MM.1S (cell line): ENCODE results near the gene DEAF1.

Experiments
- DNase-seq: peaks from one replicate; pipeline ENCODE4 v3.0.0-alpha.2; 2015
- H2AFZ ChIP-seq: fragments of 300-600 bp; sonication (generic); 2 replicates; pipeline ENCODE4 v1.6.0; 2016; ENCODE audit warnings: antibody characterized with exemption, low read length
- H3F3A ChIP-seq: fragments of 300-600 bp; sonication (generic); 2 replicates; pipeline ENCODE4 v1.6.1; 2016; ENCODE audit warnings: mild to moderate bottlenecking, antibody characterized with exemption, low read length, moderate library complexity, mixed read lengths; ENCODE audit not compliant: insufficient read depth
- H3K27ac ChIP-seq: fragments of 300-600 bp; sonication (generic); 2 replicates; pipeline ENCODE4 v1.5.1; 2016; ENCODE audit warnings: mild to moderate bottlenecking, low read length
- H3K27me3 ChIP-seq: fragments of 300-600 bp; sonication (generic); replicated peaks from 2 replicates; pipeline ENCODE4 v1.6.0; 2016; ENCODE audit warnings: low read length; ENCODE audit not compliant: insufficient read depth
- H3K36me3 ChIP-seq: fragments of 300-600 bp; sonication (generic); replicated peaks from 2 replicates; pipeline ENCODE4 v1.6.1; 2016; ENCODE audit warnings: mild to moderate bottlenecking, low read length, mixed read lengths; ENCODE audit not compliant: insufficient read depth
- H3K4me1 ChIP-seq: fragments of 300-600 bp; sonication (generic); 2 replicates; pipeline ENCODE4 v1.6.1; 2016; ENCODE audit warnings: low read length, mixed read lengths
- H3K4me2 ChIP-seq: fragments of 300-600 bp; sonication (generic); 2 replicates; pipeline ENCODE4 v1.6.0; 2016; ENCODE audit warnings: low read depth, low read length
- H3K4me3 ChIP-seq: fragments of 300-600 bp; sonication (generic); 2 replicates; pipeline ENCODE4 v1.5.1; 2016; ENCODE audit warnings: low read length, mixed read lengths
- H3K79me2 ChIP-seq: fragments of 300-600 bp; sonication (generic); 2 replicates; pipeline ENCODE4 v1.6.1; 2016; ENCODE audit warnings: mixed run types, low read length, mixed read lengths
- H3K9ac ChIP-seq: fragments of 300-600 bp; sonication (generic); 2 replicates; pipeline ENCODE4 v1.6.1; 2016; ENCODE audit warnings: low read length, mixed read lengths
- H3K9me2 ChIP-seq: fragments of 300-600 bp; sonication (generic); replicated peaks from 2 replicates; pipeline ENCODE4 v1.6.1; 2016; ENCODE audit warnings: mild to moderate bottlenecking, low read length, mixed read lengths; ENCODE audit not compliant: insufficient read depth
- H3K9me3 ChIP-seq: fragments of 300-600 bp; sonication (generic); replicated peaks from 2 replicates; pipeline ENCODE4 v1.6.1; 2016; ENCODE audit warnings: mild to moderate bottlenecking, low read length, mixed read lengths; ENCODE audit not compliant: insufficient read depth
- H4K20me1 ChIP-seq: fragments of 300-600 bp; sonication (generic); 2 replicates; pipeline ENCODE4 v1.6.1; 2016; ENCODE audit warnings: mild to moderate bottlenecking, low read length, moderate library complexity, mixed read lengths; ENCODE audit not compliant: insufficient read depth
- EZH2 ChIP-seq: fragments of 300-600 bp; sonication (generic); optimal IDR thresholded peaks from 2 replicates; pipeline ENCODE3; 2017; ENCODE audit warnings: low read depth, mild to moderate bottlenecking, antibody characterized with exemption, low read length, mixed read lengths
- EZH2phosphoT487 ChIP-seq: fragments of 300-600 bp; sonication (generic); IDR thresholded peaks from 2 replicates; pipeline ENCODE4 v1.6.1; 2018; ENCODE audit warnings: antibody characterized with exemption, low read length
- TF ChIP-seq, protein P1 (sequence below): fragments of 300-600 bp; sonication (generic); IDR thresholded peaks from 2 replicates; pipeline ENCODE4 v1.5.1; 2016; ENCODE audit warnings: antibody characterized with exemption, low read length, mixed read lengths

DEAF1 gene

GRCh38 chr11:612961-613300, 82.1 kb downstream of the DEAF1 start:
- peaks cover 11% of the 10 kb centered on the region for H3F3A ChIP-seq
- DNase-seq = no peak
- no peaks in the 10 kb centered on the region for H3K9me2 ChIP-seq
- H4K20me1 ChIP-seq = no peaks in the 10 kb centered on the region
- peaks cover 13% of the 10 kb centered on the region; the same call in 1 of the 2 replicates for H3K4me1 ChIP-seq
- no peaks in the 10 kb centered on the region; the same call in 1 of the 2 replicates for H3K36me3 ChIP-seq
- no peak overlapping the region for H3K27ac ChIP-seq
- no peaks in the 10 kb centered on the region for H3K27me3 ChIP-seq
- no peak overlapping the region for H3K4me3 ChIP-seq
- H3K79me2 ChIP-seq = peaks cover 16% of the 10 kb centered on the region; the same call in 1 of the 2 replicates
- H3K9me3 ChIP-seq = no peaks in the 10 kb centered on the region
- TF ChIP-seq, protein P1, sequence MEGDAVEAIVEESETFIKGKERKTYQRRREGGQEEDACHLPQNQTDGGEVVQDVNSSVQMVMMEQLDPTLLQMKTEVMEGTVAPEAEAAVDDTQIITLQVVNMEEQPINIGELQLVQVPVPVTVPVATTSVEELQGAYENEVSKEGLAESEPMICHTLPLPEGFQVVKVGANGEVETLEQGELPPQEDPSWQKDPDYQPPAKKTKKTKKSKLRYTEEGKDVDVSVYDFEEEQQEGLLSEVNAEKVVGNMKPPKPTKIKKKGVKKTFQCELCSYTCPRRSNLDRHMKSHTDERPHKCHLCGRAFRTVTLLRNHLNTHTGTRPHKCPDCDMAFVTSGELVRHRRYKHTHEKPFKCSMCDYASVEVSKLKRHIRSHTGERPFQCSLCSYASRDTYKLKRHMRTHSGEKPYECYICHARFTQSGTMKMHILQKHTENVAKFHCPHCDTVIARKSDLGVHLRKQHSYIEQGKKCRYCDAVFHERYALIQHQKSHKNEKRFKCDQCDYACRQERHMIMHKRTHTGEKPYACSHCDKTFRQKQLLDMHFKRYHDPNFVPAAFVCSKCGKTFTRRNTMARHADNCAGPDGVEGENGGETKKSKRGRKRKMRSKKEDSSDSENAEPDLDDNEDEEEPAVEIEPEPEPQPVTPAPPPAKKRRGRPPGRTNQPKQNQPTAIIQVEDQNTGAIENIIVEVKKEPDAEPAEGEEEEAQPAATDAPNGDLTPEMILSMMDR = no peak
- TF ChIP-seq EZH2phosphoT487 (no peak), EZH2 (no peak)
- no peak overlapping the region for H3K9ac ChIP-seq
- H3K4me2 ChIP-seq = no peak overlapping the region
- no peak overlapping the region for H2AFZ ChIP-seq

DNA sequence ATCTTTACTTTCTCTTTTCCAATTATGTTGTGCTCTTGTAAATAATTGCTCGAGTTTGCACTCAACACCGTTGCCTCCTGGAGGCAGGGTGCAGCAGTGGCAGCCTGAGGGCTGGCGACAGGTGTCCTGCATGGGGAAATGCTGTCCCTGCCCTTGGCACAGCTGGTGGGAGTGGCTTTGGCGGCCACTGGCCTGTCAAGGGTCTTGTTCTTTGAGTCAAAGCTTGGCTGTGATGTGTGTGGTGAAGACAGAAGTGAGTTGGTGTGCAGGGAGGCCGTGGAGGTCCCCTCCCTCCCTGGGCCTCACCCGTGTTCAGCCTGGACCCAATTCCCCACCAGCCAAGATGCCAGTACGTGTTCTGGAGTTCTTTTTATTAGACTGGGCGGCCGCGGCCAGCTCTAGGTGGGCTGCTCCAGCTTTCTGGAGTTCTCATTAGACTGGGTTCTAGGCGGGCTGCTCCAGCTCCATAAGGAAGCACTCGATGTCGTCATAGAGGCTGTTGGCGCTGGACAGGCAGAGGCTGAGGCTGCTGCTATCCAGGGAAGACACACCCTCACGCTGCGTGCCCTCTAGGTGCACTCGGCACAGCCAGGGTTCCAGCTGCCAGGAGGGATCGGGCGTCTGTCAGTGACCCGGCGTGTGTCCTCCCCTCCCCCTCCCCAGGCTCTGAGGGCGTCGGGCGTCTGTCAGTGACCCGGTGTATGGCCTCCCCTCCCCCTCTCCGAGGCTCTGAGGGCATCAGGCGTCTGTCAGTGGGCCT, 82.6 kb downstream of the DEAF1 start:
- H3K4me2 ChIP-seq = no peak overlapping the region
- no peaks in the 10 kb centered on the region for H3K9me2 ChIP-seq
- H3K9me3 ChIP-seq = no peaks in the 10 kb centered on the region
- no peak overlapping the region for H2AFZ ChIP-seq
- H3K79me2 ChIP-seq = peaks cover 16% of the 10 kb centered on the region; the same call in 1 of the 2 replicates
- no peak overlapping the region for H3K9ac ChIP-seq
- no peaks in the 10 kb centered on the region for H4K20me1 ChIP-seq
- no peak for DNase-seq
- peaks cover 11% of the 10 kb centered on the region for H3F3A ChIP-seq
- no peaks in the 10 kb centered on the region for H3K27me3 ChIP-seq
- TF ChIP-seq, protein P1 = 0 out of 2 replicates have a peak, but pooled peaks have one; percentile 8
- no peak for TF ChIP-seq EZH2
- H3K4me1 ChIP-seq = peaks cover 13% of the 10 kb centered on the region; the same call in 1 of the 2 replicates
- no peaks in the 10 kb centered on the region; the same call in 1 of the 2 replicates for H3K36me3 ChIP-seq
- no peak overlapping the region for H3K27ac ChIP-seq
- no peak overlapping the region for H3K4me3 ChIP-seq

DNA sequence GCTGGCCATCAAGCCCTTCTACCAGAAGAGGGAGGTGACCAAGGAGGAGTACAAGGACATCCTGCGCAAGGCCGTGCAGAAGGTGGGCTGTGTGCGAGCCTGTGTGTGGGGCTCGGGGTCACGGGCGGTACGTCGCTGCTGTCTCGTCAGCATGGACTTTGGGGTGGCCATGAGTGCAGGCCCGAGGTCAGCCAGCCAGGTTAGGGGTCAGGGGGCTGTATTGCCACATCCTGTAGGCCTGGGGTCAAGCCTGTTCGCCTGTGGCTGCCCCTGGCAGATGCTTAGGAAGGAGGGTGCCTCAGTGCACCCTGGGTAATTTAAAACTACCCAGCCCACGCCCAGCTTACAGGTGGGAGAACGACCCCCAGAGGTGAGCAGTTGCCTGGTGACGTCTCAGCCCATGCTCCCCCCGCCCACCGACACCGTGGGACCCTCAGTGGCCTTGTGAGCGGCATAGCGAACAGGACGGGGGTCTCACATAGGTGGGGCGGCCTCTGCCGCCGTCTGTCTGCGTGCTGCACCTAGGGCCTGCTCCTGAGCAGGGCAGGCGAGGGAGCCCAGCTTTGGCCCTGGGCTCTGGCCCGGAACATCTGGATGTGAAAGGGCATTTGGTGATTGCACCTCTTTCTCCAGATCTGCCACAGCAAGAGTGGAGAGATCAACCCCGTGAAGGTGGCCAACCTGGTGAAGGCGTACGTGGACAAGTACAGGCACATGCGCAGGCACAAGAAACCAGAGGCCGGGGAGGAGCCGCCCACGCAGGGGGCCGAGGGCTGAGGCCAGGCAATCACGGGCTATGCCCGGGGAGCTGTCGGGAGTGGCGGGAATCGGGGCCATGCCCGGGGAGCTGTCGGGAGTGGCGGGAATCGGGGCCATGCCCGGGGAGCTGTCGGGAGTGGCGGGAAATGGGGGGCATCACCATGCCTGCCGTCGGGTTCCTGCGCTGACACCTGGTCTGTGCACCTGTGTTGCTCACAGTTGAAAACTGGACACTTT, 83.7 kb downstream of the DEAF1 start:
- no peaks in the 10 kb centered on the region for H3K27me3 ChIP-seq
- no peak for DNase-seq
- no peak overlapping the region for H2AFZ ChIP-seq
- no peak overlapping the region for H3K4me2 ChIP-seq
- H3K4me3 ChIP-seq = no peak overlapping the region
- H4K20me1 ChIP-seq = no peaks in the 10 kb centered on the region
- H3K36me3 ChIP-seq = peaks cover 7% of the 10 kb centered on the region; the same call in 1 of the 2 replicates
- no peaks in the 10 kb centered on the region for H3K9me3 ChIP-seq
- H3F3A ChIP-seq = peaks cover 8% of the 10 kb centered on the region
- no peak for TF ChIP-seq EZH2phosphoT487
- H3K79me2 ChIP-seq = peaks cover 16% of the 10 kb centered on the region; the same call in 1 of the 2 replicates
- no peak overlapping the region for H3K27ac ChIP-seq
- H3K9ac ChIP-seq = no peak overlapping the region
- H3K9me2 ChIP-seq = no peaks in the 10 kb centered on the region
- peaks cover 10% of the 10 kb centered on the region; the same call in 1 of the 2 replicates for H3K4me1 ChIP-seq
